ENCODE measurements around the gene MEMO1.

Gene MEMO1

DNA sequence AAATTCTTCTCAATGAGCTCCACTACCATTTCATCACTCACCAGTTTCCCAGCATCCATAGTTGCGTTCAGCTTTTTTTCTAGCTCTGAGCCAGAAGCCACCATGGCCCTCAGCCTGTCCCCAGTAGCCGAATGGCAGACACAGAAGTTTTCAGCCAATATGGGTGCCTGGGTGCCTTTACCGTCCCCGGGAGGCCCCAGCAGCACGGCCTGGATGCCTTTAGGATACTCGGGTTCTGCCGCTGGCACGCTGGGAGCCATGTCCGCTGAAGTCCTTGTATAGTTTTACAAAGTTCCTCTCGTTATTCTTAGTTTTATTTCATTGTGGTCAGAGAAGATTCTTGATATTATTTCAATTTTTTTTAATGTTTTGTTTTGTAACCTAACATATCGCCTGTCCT lies 187.2 kb downstream of the MEMO1 start:
- DNase-seq (ENCODE audit: low spot score): no peak

DNA sequence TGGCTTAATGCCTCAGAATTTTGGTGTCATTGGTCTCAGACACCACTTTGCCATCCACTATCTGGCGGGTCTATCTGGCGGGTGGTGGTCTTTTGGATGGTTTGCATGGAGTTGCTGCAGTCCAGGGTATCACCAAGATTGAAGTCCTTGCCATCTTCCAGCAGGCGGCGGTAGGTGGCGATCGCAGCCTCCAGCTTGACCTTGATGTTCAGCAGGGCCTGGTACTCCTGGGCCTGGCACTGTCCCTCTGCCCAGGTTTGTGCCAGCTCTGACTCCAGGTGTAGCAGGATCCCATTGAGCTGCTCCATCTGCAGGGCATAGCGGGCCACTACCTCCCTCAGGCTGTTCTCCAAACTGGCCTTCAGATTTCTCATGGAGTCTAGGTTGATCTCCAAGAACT lies 188.2 kb downstream of the MEMO1 start:
- DNase-seq (ENCODE audit: low spot score): no peak

All from LoVo (cell line).